HepG2 (cell line): ENCODE results near the gene METRN. TPM values are rescaled to one million over a fixed set of nuclear protein-coding genes. Genes with fewer than 3 reads are reported as not detected.

Experiments used
- ARID4A ChIP-seq: sonication (generic); formaldehyde crosslinking; IDR thresholded peaks from 2 replicates; pipeline ENCODE4 v1.5.0; 2020; ENCODE audit warnings: mild to moderate bottlenecking, missing genetic modification reagents, borderline replicate concordance
- ATF3 ChIP-seq: sonication (generic); formaldehyde crosslinking; IDR thresholded peaks from 2 replicates; pipeline ENCODE4 v1.4.0; 2020; ENCODE audit warnings: missing genetic modification reagents
- CC2D1A ChIP-seq: sonication (generic); formaldehyde crosslinking; IDR thresholded peaks from 2 replicates; pipeline ENCODE4 v1.8.1; 2023; ENCODE audit warnings: mild to moderate bottlenecking, missing genetic modification reagents
- JUNB ChIP-seq: sonication (generic); formaldehyde crosslinking; IDR thresholded peaks from 2 replicates; pipeline ENCODE4 v1.8.0; 2022; ENCODE audit warnings: missing genetic modification reagents, mild to moderate bottlenecking, borderline replicate concordance
- KDM5B ChIP-seq: sonication (generic); formaldehyde crosslinking; IDR thresholded peaks from 2 replicates; pipeline ENCODE4 v1.4.0; 2020; ENCODE audit warnings: missing genetic modification reagents, mild to moderate bottlenecking, borderline replicate concordance
- NAIF1 ChIP-seq: sonication (generic); formaldehyde crosslinking; IDR thresholded peaks from 2 replicates; pipeline ENCODE4 v1.5.0; 2020; ENCODE audit warnings: mild to moderate bottlenecking, missing genetic modification reagents, borderline replicate concordance
- NCOA1 ChIP-seq: sonication (generic); formaldehyde crosslinking; IDR thresholded peaks from 2 replicates; pipeline ENCODE4 v1.9.0; 2021; ENCODE audit warnings: missing genetic modification reagents
- PLSCR1 ChIP-seq: sonication (generic); formaldehyde crosslinking; IDR thresholded peaks from 2 replicates; pipeline ENCODE4 v1.5.0; 2020; ENCODE audit warnings: missing genetic modification reagents, mild to moderate bottlenecking, borderline replicate concordance
- SOX5 ChIP-seq: IDR thresholded peaks from 2 replicates; pipeline ENCODE4 v1.6.1; 2016; ENCODE audit warnings: borderline replicate concordance
- ZNF501 ChIP-seq: sonication (generic); formaldehyde crosslinking; IDR thresholded peaks from 2 replicates; pipeline ENCODE4 v1.5.1; 2020; ENCODE audit warnings: mild to moderate bottlenecking, moderate library complexity, missing genetic modification reagents
- ZNF780A ChIP-seq: sonication (generic); formaldehyde crosslinking; IDR thresholded peaks from 2 replicates; pipeline ENCODE4 v1.8.0; 2022; ENCODE audit warnings: mild to moderate bottlenecking, missing genetic modification reagents, moderate library complexity
- ZSCAN31 ChIP-seq: sonication (generic); formaldehyde crosslinking; IDR thresholded peaks from 2 replicates; pipeline ENCODE4 v1.5.0; 2020; ENCODE audit warnings: low read depth, mild to moderate bottlenecking, missing genetic modification reagents
- polyA plus RNA-seq, 8 experiments: library from polyadenylated mRNA; depleted of rRNA in 3 of 8; stranded (reverse) in 7 of 8; unstranded in 1 of 8; fragments of >200 nt; fragmentation: Illumina TruSeq in 4 of 8; extraction: Trizol in 4 of 8; gene quantifications; 2 replicates each; pipeline versions ENCODE4 v1.2.1 to v1.2.3, GENCODE V29; 2011 to 2016; ENCODE audit warnings: low read depth in 4 of 8, missing spikeins in 1 of 8, mixed read lengths in 1 of 8; ENCODE audit not compliant: insufficient read depth in 1 of 8
- total RNA-seq, 5 experiments: library from RNA; depleted of rRNA; stranded (reverse); fragments of >200 nt; fragmentation: Illumina TruSeq; extraction: Trizol; gene quantifications; 2 replicates each; pipeline ENCODE4 v1.2.3, GENCODE V29; 2016; ENCODE audit warnings: low read depth in 1 of 5
- TF ChIP-seq, protein P1 (sequence below), 2 experiments: sonication (generic) in 1 of 2; formaldehyde crosslinking in 1 of 2; IDR thresholded peaks; 2 replicates each; pipeline versions ENCODE4 v1.4.0 to v1.6.1; 2018 to 2020; ENCODE audit warnings: missing genetic modification reagents in 2 of 2, borderline replicate concordance in 1 of 2, low read depth in 1 of 2, mild to moderate bottlenecking in 1 of 2, missing biosample characterization in 1 of 2
- TF ChIP-seq, protein P2 (sequence below): sonication (generic); formaldehyde crosslinking; IDR thresholded peaks from 2 replicates; pipeline ENCODE4 v1.4.0; 2020; ENCODE audit warnings: mild to moderate bottlenecking, missing genetic modification reagents

The METRN gene
- total and polyA plus RNA-seq, 2 of the 13 experiments (the other 11 are each of a cell fraction or from before 2014, with no cell fraction given), result 25.5 to 46.1 TPM

DNA sequence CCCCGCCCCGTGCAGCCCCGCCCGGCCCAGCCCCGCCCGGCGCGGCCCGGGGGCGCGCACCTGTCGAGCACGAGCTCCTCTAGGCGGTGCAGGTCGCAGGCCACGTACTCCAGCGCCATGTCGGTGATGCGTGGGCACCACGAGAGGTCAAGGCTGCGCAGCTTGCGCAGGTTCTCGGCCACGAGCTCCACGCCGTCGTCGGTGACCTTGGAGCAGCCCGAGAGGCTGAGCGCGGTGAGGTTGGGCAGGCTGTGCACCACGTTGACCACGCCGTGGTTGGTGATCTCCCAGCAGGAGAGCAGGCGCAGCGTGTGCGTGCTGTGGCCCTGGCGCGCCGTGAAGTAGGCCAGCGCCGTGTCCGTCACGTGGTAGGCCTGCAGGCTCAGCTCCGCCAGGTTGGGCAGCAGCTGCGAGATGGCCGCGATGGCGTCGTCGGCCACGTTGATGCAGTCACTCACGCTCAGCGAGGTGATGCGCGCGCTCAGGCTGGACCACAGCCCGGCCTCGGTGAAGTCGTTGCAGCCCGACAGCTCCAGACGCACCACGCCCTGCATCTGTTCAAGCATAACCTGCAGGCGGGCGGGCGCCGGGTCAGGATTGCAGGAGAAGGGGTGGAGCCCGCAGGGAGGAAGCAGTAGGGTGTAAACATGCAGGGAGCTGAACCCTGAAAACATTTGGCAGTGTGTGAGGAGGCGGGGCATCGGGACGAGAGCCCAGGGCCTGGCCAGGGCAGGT is 19.4 kb upstream of the METRN start (continued):
- TF ChIP-seq ARID4A (CRISPR knock-in tag), result peak; percentile 67; the same call in 1 of the 2 replicates
- TF ChIP-seq CC2D1A (CRISPR knock-in tag), result no peak
- peak; percentile 89; the same call in 1 of the 2 replicates for TF ChIP-seq KDM5B
- peak; percentile 17; the same call in 1 of the 2 replicates for TF ChIP-seq JUNB (CRISPR knock-in tag)
- TF ChIP-seq NCOA1 (CRISPR knock-in tag), result peak; percentile 35; the same call in 1 of the 2 replicates
- 0 out of 2 replicates have a peak, but pooled peaks have one; percentile 25 for TF ChIP-seq ZNF501 (CRISPR knock-in tag)
- TF ChIP-seq NAIF1 (CRISPR knock-in tag), result peak; percentile 53; the same call in 1 of the 2 replicates
- TF ChIP-seq, protein P1, sequence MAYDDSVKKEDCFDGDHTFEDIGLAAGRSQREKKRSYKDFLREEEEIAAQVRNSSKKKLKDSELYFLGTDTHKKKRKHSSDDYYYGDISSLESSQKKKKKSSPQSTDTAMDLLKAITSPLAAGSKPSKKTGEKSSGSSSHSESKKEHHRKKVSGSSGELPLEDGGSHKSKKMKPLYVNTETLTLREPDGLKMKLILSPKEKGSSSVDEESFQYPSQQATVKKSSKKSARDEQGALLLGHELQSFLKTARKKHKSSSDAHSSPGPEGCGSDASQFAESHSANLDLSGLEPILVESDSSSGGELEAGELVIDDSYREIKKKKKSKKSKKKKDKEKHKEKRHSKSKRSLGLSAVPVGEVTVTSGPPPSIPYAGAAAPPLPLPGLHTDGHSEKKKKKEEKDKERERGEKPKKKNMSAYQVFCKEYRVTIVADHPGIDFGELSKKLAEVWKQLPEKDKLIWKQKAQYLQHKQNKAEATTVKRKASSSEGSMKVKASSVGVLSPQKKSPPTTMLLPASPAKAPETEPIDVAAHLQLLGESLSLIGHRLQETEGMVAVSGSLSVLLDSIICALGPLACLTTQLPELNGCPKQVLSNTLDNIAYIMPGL (CRISPR knock-in tag; IDR thresholded peaks at IDR 0.05; ENCODE audit: borderline replicate concordance in 1 of 2, low read depth in 1 of 2), result 0 out of 4 replicates have a peak, but pooled peaks of 1 of the 2 experiments have one; percentile 31
- TF ChIP-seq ZNF780A (CRISPR knock-in tag), result no peak; the same call in 1 of the 2 replicates
- TF ChIP-seq ZSCAN31 (CRISPR knock-in tag), result 0 out of 2 replicates have a peak, but pooled peaks have one; percentile 36
- TF ChIP-seq, protein P2, sequence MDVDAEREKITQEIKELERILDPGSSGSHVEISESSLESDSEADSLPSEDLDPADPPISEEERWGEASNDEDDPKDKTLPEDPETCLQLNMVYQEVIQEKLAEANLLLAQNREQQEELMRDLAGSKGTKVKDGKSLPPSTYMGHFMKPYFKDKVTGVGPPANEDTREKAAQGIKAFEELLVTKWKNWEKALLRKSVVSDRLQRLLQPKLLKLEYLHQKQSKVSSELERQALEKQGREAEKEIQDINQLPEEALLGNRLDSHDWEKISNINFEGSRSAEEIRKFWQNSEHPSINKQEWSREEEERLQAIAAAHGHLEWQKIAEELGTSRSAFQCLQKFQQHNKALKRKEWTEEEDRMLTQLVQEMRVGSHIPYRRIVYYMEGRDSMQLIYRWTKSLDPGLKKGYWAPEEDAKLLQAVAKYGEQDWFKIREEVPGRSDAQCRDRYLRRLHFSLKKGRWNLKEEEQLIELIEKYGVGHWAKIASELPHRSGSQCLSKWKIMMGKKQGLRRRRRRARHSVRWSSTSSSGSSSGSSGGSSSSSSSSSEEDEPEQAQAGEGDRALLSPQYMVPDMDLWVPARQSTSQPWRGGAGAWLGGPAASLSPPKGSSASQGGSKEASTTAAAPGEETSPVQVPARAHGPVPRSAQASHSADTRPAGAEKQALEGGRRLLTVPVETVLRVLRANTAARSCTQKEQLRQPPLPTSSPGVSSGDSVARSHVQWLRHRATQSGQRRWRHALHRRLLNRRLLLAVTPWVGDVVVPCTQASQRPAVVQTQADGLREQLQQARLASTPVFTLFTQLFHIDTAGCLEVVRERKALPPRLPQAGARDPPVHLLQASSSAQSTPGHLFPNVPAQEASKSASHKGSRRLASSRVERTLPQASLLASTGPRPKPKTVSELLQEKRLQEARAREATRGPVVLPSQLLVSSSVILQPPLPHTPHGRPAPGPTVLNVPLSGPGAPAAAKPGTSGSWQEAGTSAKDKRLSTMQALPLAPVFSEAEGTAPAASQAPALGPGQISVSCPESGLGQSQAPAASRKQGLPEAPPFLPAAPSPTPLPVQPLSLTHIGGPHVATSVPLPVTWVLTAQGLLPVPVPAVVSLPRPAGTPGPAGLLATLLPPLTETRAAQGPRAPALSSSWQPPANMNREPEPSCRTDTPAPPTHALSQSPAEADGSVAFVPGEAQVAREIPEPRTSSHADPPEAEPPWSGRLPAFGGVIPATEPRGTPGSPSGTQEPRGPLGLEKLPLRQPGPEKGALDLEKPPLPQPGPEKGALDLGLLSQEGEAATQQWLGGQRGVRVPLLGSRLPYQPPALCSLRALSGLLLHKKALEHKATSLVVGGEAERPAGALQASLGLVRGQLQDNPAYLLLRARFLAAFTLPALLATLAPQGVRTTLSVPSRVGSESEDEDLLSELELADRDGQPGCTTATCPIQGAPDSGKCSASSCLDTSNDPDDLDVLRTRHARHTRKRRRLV (CRISPR knock-in tag), result peak; percentile 65; the same call in 1 of the 2 replicates
- TF ChIP-seq SOX5 (CRISPR knock-in tag), result peak; percentile 24; the same call in 1 of the 2 replicates
- TF ChIP-seq ATF3 (CRISPR knock-in tag), result peak; percentile 40; the same call in 1 of the 2 replicates
- TF ChIP-seq PLSCR1 (CRISPR knock-in tag), result no peak
